ENCODE results near the gene PDGFA. TPM values are rescaled to one million over a fixed set of nuclear protein-coding genes. Genes with fewer than 3 reads are reported as not detected.

The PDGFA gene
- total RNA-seq, 1 experiment from 2014 or later, result 33.7 TPM

DNA sequence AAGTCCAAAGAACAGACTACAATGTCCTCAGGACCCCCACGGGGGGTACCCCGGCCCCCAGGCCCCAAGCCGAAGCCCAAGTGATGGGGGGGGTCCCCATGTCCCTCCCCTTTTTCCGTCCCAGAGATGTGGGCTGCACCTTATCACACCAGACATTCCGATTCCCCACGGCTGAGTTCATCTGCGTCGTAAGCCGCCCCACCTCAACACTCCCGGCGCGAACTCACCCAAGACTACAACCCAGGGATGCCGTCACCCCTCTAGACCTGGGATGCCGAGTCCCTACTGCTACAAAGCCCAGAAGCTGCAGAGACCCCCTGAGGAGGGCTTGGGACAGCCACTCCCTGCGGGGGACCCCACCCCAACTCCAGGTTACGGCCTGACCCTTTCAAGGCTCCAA is 14.5 kb downstream of the PDGFA start:
- no peak for DNase-seq (ENCODE audit: low read depth)

GRCh38 chr7:504221-505111 is 15.2 kb downstream of the PDGFA start:
- DNase-seq (ENCODE audit: low read depth), result no peak

DNA sequence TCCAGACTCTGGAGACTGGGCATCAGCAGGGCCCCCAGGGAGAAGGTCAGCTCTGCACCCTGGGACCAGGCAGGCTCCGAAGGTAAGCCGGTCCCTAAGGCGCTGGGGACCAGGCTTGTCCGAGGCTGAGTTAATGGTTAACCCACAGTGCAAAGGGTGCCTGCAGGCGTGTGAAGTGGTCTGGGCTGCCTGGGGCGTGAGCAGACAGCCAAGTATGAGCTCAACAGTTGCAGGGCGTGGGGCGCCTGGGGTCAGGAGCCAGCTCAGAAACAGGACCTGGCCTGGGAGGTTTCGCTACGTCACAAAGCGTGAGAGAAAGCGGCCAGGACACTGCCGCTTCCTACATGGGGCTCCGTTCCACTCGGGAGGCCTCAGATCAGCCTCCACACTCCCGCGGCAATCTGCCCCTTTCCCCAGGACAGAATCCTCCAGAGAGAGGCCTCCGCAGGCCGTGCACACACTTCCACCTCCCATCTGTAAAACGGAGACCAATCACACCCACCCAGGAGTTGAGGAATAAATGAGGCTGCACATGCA is 16.0 kb downstream of the PDGFA start:
- no peak for DNase-seq (ENCODE audit: low read depth)

DNA sequence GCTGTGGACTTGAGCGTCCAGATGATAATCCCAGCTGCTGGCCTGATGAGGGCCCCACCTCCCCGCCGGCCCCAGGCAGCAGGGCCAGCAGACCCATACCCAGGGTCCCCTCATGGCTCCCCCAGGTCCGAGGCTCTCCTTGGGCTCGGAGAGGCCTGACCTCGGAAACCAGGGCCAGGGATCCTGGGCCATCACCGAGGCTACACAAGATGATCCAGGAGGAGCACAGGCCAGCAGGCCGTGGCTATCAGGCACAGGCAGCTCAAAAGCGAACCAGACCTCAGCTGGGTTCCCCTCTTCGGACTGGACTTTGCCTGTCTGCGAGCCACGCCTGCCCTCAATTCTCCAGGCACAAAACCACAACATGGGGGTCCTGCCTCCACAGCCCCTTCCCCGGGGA is 17.4 kb downstream of the PDGFA start:
- DNase-seq (ENCODE audit: low read depth), result no peak

DNA sequence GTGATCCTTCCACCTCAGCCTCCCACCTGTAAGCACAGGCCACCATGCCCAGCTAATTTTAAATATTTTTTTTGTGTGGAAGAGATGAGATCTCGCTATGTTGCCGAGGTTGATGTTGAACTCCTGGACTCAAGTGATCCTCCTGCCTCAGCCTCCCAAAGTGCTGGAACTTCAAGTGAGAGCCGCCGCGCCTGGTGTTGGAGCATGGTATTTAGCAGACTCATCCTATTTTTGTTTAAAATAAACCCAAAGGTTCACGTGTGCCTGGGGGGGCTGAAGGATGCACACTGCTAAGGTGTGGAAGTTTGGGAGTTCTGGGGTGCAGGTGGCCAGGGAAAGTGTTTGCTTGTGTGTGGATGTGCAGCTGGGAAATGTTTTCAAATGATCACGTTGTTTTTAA is 18.1 kb downstream of the PDGFA start:
- no peak for DNase-seq (ENCODE audit: low read depth)

DNA sequence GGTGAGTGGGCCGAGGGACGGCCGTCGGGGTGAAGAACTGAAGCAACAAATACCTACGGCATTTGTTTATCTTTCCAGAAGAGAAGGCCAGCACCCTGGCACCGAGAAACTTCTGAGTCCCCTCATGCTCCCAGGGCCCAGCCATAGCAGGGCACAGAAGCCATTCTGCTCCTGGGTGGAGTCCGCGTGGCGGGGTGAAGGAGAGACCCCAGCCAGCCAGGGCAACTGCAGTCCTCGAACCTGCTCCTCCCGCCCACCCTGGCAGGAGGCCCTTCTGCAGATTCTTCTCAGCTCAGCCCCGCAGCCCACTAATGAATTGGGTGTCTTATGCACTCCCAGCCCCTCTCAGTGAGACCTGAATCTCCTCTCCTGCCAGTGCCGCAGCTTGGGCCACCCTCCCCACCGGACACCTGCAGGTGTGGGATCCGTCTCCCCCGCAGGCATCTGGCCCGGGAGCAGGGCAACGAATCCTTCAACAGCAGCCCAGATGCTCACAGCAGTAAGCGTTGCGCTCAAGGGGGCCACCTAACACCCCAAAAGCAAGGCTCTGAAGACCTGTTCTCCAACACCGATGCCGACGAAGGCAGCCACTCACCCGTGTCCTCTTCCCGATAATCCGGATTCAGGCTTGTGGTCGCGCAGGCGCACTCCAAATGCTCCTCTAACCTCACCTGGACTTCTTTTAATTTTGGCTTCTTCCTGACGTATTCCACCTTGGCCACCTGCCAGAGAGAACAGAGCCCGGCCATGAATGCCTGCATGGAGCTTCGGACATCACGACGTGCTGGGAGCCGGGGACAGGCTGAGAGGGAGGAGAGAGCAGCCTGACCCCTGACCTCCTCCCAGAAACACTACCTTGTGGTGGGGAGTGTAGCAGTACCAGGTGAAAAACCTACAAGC is 18.9 kb downstream of the PDGFA start:
- no peak for DNase-seq (ENCODE audit: low read depth)

GRCh38 chr7:499853-500485 is 19.7 kb downstream of the PDGFA start:
- DNase-seq (ENCODE audit: low read depth), result no peak

DNA sequence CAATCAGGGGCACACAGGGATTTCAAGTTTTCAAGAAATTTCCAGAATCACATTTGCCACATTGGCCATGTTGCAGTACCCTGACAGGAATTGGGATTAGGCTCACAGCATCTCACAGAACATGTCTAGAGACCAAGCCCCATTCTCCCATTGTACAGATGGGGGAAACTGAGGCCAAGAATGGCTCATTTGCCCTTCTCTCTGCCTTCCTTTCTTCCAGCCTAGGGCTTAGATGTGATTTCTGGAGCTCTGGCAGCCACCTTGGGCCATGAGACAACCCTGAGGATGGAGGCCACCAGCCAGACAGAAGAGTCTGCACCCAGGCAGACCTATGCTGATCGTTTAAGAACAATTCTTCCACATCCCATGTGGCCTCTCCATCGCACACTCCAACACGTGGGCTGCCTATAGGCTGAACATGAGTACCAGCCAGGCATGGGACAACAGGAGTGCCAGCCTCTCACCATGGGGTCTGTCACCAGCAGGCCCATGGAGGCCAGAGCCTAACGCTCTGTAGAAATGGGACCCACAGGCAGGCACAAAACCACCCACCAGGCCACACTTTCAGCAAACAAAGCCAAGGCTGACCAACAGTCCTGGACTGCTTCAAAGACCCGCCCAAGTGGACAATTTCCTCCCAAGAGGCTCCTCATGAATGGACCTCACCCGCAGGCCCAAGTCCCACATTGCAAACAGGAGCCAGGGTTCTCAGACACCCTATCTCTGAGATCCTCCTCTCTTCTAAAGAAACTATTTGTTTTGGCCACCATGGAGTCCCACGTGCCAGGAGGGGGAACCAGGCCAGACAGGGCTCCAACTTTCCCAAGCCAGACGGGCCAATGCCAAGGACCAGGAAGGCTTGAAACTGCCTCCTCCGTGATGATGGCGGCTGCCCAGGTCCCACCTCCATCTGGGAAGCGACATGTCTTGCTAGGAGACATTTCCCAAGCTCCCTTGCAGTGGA is 20.7 kb downstream of the PDGFA start:
- no peak for DNase-seq (ENCODE audit: low read depth)

- no peak for DNase-seq (ENCODE audit: low read depth)
Measured at GRCh38 chr7:497946-498655, 21.5 kb downstream of the PDGFA start.

DNA sequence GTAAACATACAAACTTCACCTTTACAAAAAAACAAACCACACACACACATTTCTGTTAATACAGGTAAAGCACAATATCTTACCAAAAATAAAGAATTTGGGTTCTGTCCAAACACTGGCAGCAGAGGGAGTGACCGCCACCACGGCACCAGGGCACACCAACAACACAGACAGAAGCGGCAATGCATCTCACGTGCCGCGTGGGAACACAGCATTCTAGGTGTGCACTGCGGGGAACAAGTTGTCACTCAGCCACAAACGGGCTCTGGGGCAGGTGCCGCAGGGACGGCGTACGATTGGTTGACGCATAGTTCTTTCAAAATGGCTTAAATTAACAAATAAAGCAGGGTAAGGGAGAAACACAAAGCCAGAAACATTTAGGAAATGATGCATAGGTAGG is 22.3 kb downstream of the PDGFA start:
- DNase-seq (ENCODE audit: low read depth), result no peak

DNA sequence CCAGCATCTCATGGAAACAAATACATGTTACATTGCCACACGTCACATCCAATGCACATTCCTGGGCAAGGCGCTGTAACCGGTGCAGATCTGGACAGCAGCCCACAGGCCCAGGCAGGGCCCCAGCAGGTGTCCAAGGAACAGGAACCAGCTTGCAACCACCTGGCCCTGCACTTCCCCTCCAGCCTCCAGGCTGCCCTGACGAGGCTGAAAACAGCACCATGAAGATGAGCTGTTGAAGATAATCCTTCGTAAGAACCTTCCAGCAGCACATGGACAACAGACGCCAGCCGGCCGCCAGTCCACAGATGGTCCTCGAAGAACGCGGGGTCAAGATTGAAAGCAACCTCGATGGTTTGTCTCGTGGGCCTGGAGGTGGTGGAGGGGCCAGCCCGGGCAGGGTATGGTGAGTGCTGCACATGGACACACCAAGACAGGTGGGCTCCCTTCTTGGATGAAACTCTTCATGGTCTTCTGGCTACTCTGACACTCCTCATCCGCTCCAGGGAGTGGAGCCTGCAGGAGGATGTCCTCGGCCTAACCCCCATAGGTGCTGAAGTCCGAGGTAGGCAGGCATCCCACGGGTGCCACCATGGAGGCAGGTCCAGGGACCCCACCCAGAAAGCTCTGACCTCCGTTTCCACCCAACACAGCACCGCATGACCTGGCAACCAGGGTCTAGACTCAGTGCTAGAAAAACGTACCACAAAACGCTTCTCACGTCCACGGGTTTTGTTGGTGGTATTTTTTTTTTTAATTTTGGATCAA is 22.9 kb downstream of the PDGFA start:
- no peak for DNase-seq (ENCODE audit: low read depth)

- DNase-seq (ENCODE audit: low read depth), result no peak
Measured at GRCh38 chr7:495761-496321, 23.8 kb downstream of the PDGFA start.

GRCh38 chr7:495326-495725 is 24.3 kb downstream of the PDGFA start:
- no peak for DNase-seq (ENCODE audit: low read depth)

DNA sequence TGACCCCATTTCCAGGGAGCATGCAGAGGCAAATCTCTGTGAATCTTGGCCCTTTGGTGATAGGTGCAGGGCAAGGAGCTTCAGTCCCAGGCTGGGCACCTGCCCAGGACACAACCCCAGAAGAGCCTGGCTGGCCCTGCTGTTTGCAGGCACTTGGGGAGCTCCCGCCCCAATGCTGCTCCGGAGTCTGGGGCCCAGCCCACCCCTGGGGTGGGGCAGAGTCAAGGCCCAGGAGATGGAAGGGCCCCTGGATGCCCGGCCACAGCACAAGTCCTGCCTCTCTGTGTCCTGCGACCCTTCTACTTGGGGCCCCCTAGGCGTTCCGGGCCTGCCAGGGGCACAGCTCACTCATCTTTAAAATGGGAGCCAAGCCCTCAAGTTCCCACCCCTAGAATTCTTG is 24.7 kb downstream of the PDGFA start:
- DNase-seq (ENCODE audit: low read depth), result no peak

GRCh38 chr7:494259-494687 is 25.4 kb downstream of the PDGFA start:
- no peak for DNase-seq (ENCODE audit: low read depth)

DNA sequence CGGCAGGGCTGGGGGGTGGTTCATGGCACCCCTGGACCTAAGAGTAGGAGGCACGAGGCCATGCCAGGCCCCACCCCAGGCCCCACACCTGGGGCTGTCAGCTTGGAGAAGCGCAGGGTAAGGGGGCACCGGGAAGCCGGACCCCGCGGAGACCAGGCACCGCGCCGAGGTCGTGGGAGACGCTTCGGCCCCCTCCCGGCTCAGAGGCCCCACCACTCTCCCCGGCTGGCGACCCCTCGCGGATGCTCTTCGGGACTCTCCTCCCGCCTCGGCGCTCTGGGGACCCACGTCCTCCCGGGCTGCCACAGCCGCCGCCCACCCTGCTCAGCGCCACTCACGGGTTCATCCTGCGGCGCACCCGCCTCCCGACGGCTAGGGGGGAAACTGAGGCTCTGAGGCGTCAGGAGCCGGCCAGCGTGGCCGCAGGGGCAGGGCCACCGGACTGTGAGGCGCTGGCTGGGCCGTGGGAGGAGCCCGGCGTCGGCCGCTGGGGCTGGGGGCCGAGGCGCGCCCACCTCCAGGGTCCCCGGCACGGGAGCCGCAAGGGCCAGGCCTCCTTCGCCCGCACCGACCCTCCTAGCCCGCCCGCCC is 25.9 kb downstream of the PDGFA start:
- no peak for DNase-seq (ENCODE audit: low read depth)

DNA sequence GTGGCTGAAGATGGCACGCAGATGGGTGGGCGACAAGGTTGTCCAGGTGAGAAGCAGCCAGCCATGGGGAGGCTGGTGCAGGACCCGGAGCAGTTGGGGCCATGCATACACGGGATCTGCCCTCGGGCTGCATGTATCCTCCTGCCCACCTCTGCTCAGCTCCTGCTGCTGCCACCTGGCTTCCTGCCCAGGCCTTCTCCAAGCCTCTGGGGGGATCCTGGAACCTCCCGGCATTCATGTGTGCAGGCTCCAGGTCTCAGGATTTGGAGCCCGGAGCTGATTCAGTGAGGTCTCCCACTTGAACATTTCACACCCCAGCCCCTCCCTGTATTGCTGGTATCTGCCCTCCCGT is 27.0 kb downstream of the PDGFA start:
- DNase-seq (ENCODE audit: low read depth), result no peak

GRCh38 chr7:491958-492713 is 27.5 kb downstream of the PDGFA start:
- no peak for DNase-seq (ENCODE audit: low read depth)
